GM03348 (cell line): ENCODE measurements around the gene CLDN5.
A peak's percentile ranks its signal among the peaks of the same experiment; 100 is the strongest.

Experiments
- DNase-seq: peaks from one replicate; pipeline ENCODE4 v3.0.0; 2012; ENCODE audit warnings: low spot score

CLDN5 gene

GRCh38 chr22:19479355-19480172 lies 44.6 kb downstream of the CLDN5 start, which contains the start of gene CDC45:
Gene CDC45 (plus strand): TSS chr22:19479920. CDS start chr22:19479969, 49 bp downstream.
- peak; percentile 99 for DNase-seq

DNA sequence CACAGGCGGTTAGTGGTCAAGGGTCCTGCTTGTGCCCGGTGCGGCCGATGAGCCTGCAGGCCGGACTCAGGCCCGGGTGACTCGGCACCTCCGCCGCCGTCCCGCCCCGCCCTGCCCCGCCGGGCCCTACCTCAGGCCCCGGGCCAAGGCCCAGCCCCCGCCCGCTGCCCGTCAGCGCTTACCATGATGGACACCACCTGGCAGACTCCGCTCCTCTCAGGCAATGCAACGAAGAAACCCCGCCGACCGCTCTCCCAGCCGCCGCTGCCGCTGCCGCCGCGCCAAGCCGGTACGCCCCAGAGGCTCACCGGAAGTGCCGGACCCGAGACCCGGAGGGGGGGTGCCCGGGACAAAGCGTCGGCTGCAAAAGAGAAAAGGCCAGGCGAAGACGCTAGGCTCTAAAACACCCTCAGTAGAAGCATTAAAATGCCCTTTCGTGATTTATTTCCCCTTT lies 45.3 kb downstream of the CLDN5 start, which contains the start of gene UFD1:
UFD1 (minus strand) TSS at position 293 of the 454 bp plus-strand sequence; CDS start at position 185, 108 bp downstream.
- DNase-seq, result peak; percentile 91

DNA sequence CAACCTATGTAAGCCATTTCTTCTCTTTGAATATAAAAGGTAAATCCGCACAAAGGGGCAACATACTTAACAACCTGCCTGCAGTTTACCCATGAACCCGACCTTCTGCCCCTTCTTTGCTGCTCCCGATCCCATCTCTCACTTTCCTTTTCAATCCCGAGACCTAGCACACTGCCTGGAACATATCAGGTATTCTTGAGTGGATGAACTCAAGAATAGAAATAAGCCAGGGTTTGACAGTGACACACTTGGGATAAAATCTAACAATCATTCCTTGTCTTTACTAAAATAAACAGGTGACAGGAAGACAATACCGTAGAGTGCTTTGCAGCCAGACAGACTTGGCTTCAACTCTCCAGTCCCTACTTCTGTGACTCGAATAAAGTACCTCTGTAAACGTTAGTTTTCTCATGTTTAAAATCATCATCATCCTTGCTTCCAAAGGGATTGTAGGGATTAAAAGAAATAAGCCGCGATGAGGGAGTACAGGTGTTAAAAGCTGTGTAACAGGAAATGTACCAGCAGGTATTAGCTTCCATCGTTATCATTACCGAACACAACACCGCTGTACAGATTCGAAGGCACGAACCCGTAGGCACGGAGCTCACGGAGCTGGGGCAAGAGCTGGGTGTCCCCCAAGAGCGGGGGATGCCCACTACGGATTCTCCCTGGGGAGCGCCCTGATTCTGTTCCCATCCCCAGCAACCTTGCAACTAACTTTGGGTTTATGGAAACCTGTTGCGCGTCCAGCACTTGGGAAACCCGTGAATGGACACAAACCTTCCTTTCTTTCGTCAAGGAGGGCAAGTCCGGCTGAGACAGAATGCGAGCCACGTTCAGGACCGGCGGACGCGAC lies 45.9 kb downstream of the CLDN5 start:
- DNase-seq, result no peak

DNA sequence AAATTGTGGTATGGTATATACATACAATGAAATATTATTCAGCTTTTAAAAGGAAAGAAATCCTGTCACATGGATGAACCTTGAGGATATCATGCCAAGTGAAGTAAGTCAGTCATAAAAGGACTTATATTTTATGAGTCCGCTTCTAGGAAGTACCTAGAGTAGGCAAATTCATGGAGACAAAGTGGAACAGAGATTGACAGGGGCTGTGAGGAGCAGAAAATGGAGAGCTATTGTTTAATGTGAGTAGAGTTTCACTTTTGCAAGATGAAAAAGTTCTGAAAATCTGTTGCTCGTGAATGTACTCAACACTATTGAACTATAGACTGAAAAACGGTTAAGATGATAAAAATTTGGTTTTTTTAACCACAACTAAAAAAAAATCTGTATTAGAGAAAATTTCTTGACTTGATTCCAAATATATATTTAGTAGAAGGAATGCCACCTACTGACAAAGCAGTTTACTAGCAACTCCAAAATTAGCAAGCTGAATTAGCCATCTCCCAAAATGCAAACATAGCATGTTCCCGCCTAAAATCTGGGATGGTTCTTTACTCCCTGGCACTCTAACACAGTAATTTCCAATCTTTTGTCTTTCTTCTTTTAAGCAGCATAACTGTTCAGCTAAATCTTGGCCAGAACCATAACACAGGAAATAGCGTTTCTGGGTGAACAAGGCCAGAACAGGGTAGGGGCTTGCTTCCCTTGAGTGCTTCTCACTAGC lies 46.7 kb downstream of the CLDN5 start:
- no peak for DNase-seq

DNA sequence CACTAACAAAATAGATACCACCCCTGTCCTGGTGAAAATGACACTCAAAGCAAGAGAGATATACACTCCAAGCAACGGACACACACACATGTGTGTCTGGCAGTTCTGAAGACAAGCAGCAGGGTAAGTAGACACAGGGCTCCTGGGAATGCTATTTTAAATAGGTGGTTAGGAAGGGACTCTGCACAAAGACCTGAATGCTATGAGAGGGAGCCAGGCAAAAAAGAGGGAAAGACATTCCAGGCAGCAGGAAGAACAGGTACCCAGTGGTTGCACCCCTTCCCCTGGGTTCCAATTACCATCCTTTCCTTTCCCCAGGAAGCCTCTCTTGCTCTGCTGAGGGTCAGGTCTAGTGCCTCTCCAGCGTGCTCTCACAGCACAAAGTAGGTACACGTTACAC lies 48.2 kb downstream of the CLDN5 start:
- no peak for DNase-seq

GRCh38 chr22:19473578-19473977 lies 50.6 kb downstream of the CLDN5 start:
- no peak for DNase-seq
